Esophagus squamous epithelium (tissue), 4 donors: ENCODE results near the gene IDNK.

Experiments used
- CTCF ChIP-seq, 6 experiments: fragments of 450-650 bp in 4 of 6; fragments of 200-600 bp in 2 of 6; sonication (generic) in 2 of 6; IDR thresholded peaks; one replicate each; pipeline ENCODE4 v1.5.1; 2016 to 2019; ENCODE audit warnings: antibody characterized with exemption in 6 of 6, mild to moderate bottlenecking in 4 of 6, moderate library complexity in 4 of 6
- POLR2A ChIP-seq, 4 donors: fragments of 450-650 bp; IDR thresholded peaks; one replicate each; pipeline ENCODE4 v1.6.1; 2017; ENCODE audit warnings: antibody characterized with exemption in 4 of 4, mild to moderate bottlenecking in 4 of 4, moderate library complexity in 3 of 4

GRCh38 chr9:83617299-83617698 is 5.6 kb upstream of the IDNK start:
- TF ChIP-seq CTCF (IDR thresholded peaks at IDR 0.05) (no peak), POLR2A (IDR thresholded peaks at IDR 0.05) (no peak)
